GM12872 (cell line): ENCODE data around the gene RPL11.

Source experiments
- TF ChIP-seq, protein P1 (sequence below): IDR thresholded peaks from 3 replicates; pipeline ENCODE4 v1.5.1; 2011; ENCODE audit warnings: low read depth, mild to moderate bottlenecking, low read length, moderate library complexity; ENCODE audit not compliant: insufficient read depth

The RPL11 gene

DNA sequence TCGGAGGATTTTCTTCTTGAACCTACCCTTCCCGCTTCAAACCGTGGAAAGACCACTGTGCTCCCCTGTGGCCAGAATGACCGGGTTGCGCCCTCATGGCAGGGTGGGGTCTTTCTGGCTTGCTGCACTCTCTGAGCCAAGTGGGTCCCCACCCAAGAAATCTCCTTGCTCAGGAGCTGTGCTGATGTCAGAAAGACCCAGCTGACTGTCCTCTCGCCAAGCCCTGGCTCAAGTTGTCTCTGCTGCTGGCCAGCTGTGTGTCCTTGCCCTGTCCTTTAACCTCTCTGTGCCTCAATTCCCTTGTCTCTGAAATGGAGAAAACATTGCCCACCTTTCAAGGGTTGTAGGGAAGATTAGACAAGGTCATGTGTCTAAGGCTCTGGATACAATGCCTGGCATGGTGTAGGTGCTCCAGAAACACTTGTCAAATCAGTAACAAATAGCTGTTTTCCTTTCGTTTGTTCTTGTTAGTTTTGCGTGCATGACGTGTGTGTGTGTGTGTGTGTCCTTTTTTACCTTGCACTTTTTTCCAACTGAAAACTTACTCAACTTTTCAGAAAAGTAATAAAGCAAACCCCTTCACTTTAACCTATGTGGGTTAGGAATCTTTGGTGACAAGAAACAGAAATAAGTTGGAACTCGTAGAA, 41.1 kb upstream of the RPL11 start:
- TF ChIP-seq, protein P1, sequence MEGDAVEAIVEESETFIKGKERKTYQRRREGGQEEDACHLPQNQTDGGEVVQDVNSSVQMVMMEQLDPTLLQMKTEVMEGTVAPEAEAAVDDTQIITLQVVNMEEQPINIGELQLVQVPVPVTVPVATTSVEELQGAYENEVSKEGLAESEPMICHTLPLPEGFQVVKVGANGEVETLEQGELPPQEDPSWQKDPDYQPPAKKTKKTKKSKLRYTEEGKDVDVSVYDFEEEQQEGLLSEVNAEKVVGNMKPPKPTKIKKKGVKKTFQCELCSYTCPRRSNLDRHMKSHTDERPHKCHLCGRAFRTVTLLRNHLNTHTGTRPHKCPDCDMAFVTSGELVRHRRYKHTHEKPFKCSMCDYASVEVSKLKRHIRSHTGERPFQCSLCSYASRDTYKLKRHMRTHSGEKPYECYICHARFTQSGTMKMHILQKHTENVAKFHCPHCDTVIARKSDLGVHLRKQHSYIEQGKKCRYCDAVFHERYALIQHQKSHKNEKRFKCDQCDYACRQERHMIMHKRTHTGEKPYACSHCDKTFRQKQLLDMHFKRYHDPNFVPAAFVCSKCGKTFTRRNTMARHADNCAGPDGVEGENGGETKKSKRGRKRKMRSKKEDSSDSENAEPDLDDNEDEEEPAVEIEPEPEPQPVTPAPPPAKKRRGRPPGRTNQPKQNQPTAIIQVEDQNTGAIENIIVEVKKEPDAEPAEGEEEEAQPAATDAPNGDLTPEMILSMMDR, result no peak

DNA sequence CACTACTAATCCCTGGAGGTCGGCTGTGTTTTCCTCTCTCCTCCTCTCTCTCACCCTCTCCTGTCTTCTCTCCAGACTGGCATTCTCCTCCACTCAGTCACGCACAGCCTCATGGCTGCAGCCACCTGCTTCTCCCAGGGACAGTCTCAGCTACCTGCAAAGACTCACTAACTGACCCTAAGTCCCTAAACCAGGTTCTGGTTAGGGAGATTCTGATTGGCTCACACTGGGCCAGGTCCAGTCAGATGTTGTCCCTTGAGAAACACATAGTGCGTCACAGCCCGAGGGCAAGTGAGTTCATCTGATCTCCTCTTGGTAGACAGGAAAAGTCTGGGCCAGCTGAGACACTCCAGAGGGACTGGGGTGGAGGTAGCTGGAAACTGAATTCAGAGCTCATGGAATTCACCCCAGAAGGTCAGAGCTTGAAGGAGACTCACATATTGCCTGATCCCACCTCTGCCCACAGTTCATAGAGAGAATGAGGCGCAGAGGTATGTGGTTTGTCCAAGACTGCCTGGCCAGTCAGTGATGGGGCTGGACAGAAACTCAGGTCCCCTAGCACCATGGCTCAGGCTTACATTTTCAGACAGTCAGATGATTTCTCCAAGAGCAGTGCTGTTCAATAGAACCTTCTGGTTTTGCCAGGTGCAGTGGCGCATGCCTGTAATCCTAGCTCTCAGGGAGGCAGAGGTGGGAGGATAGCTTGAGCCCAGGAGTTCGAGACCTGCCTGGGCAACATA, 40.4 kb upstream of the RPL11 start:
- TF ChIP-seq, protein P1, result no peak

- TF ChIP-seq, protein P1, result peak; percentile 94
Measured at GRCh38 chr1:23657659-23658275, 33.8 kb upstream of the RPL11 start.

DNA sequence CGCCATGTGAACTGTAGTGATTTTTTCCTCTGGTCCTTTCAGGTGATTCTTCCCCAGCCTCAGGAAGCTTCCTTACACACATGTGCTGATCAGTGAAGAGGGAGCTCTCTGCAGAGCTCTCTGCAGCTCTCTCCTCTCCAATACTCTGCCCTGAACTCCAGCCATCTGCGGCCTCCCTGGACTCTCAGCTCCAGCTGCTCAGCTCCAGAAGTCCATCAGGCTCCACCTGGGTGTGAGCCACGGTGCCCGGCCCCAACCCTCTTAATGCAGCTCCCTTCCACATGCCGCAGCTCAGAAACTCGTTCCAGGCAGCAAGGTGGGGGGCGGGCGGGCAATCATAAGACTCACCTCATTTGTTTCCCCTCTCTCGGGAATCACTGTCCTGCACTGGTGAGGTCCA, 30.9 kb upstream of the RPL11 start:
- TF ChIP-seq, protein P1, result no peak

- TF ChIP-seq, protein P1, result no peak
Measured at GRCh38 chr1:23661887-23662286, 29.7 kb upstream of the RPL11 start.

DNA sequence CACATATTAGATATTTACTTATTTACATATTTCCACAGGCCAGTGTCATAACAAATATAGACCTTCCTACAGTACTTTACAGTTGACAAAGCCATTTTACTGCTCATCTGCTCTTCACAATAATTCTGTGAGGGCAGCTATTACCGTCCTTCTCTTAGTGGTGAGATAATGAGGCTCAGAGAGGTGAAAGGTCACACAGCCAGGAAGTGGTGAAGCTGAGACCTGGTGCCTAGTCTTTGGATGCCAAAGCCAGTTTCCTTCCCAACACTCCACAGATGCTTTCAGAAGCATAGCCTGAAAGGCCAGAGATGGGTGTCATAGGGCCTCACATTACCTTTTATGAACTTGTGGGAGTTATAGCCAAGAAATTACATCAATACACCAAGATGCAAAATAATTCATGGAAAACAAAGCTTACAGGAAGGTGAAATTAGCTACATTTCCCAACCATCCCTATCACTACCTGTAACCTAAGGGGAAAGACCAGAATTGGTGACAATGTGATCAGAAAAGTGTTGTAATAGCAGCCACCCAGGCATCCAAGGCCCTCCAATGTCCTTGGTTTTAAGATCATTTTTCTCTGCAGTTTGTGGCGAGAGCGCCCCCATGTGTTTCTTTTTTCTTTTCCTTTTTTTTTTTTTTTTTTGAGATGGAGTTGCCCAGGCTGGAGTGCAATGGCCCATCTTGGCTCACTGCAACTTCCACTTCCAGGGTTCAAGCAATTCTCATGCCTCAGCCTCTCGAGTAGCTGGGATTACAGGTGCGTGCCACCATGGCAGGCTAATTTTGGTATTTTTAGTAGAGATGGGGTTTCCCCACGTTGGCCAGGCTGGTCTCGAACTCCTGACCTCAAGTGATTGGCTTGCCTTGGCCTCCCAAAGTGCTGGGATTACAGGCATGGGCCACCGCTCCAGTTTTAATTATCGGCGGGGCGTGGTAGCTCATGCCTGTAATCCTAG, 26.5 kb upstream of the RPL11 start:
- TF ChIP-seq, protein P1, result peak; percentile 46; the same call in 1 of the 3 replicates
